Measurements from ENCODE around the gene LUZP1. TPM values are rescaled to one million over a fixed set of nuclear protein-coding genes. Genes with fewer than 3 reads are reported as not detected.

Gene LUZP1
- total and polyA plus RNA-seq, 4 donors = 2.6 to 9.3 (median 5.1) TPM

- WGBS = 96% methylated on average over 7 of the region's 7 CpGs
- Histone ChIP-seq H3K9me3 (ENCODE audit: control insufficient read depth in 4 of 4, low read length in 3 of 4) (no peaks in the 10 kb centered on the region), H3K4me1 (ENCODE audit: control insufficient read depth in 4 of 4, insufficient read depth in 4 of 4, low read length in 3 of 4) (no peaks in the 10 kb centered on the region), H3K36me3 (ENCODE audit: control insufficient read depth in 4 of 4, insufficient read depth in 3 of 4, low read depth in 1 of 4, low read length in 3 of 4) (peaks cover 5 to 50% (median 20%) of the 10 kb centered on the region in 4 donors), H3K9ac (ENCODE audit: low read depth in 1 of 2, low read length in 2 of 2) (no peak overlapping the region), H3K4me3 (ENCODE audit: low read depth in 1 of 3, low read length in 3 of 3) (no peak overlapping the region), H3K27ac (ENCODE audit: low read depth in 1 of 2, low read length in 2 of 2) (no peak overlapping the region), H3K27me3 (ENCODE audit: control insufficient read depth in 4 of 4, insufficient read depth in 4 of 4, low read length in 3 of 4) (no peaks in the 10 kb centered on the region)
- TF ChIP-seq ATF3 (IDR thresholded peaks at IDR 0.05) = no peak
- no peak for TF ChIP-seq SP1 (IDR thresholded peaks at IDR 0.05)
- TF ChIP-seq RAD21 (IDR thresholded peaks at IDR 0.05) = no peak
- TF ChIP-seq MAX (IDR thresholded peaks at IDR 0.05) = no peak
- TF ChIP-seq NR2F2 (IDR thresholded peaks at IDR 0.05) = no peak
- TF ChIP-seq FOXA1 (IDR thresholded peaks at IDR 0.05) = no peak
- no peak for TF ChIP-seq HNF4A (conservative IDR thresholded peaks at IDR 0.05)
- TF ChIP-seq ZBTB33 (IDR thresholded peaks at IDR 0.05) = no peak
- TF ChIP-seq FOXA2 (IDR thresholded peaks at IDR 0.05) = no peak
- no peak for TF ChIP-seq GABPA (IDR thresholded peaks at IDR 0.05 in 1 of 2, conservative IDR thresholded peaks at IDR 0.05 in 1 of 2)
- no peak for TF ChIP-seq JUND (IDR thresholded peaks at IDR 0.05)
- no peak for TF ChIP-seq CTCF (IDR thresholded peaks at IDR 0.05; ENCODE audit: low read depth, low read length, missing input control)
- TF ChIP-seq HNF4G (IDR thresholded peaks at IDR 0.05) = no peak
- no peak for TF ChIP-seq RXRA (IDR thresholded peaks at IDR 0.05)
- no peak for TF ChIP-seq TAF1 (conservative IDR thresholded peaks at IDR 0.05)
- no peak for TF ChIP-seq EGR1 (IDR thresholded peaks at IDR 0.05; ENCODE audit: low read depth in 2 of 2)
- no peak for TF ChIP-seq YY1 (IDR thresholded peaks at IDR 0.05)
- TF ChIP-seq REST (IDR thresholded peaks at IDR 0.05) = no peak
- no peak for DNase-seq (ENCODE audit: low spot score)
Measured at GRCh38 chr1:23091545-23091944, 77.1 kb downstream of the LUZP1 start.

Data from liver (tissue), 9 donors.